Coronary artery (tissue), 2 donors: ENCODE data around the gene BSDC1.

ENCODE experiments used
- DNase-seq: peaks from one replicate; pipeline ENCODE4 v3.0.0-alpha.2; 2017; ENCODE audit warnings: low spot score
- H3K27ac ChIP-seq, 2 donors: fragments of 200-600 bp; sonication (generic); one replicate each; pipeline ENCODE4 v1.5.1; 2016 to 2019
- H3K4me3 ChIP-seq: fragments of 200-600 bp; sonication (generic); 2 replicates; pipeline ENCODE4 v1.5.1; 2016; ENCODE audit warnings: mild to moderate bottlenecking, moderate library complexity
- CTCF ChIP-seq: fragments of 200-600 bp; sonication (generic); IDR thresholded peaks from one replicate; pipeline ENCODE4 v1.5.1; 2019; ENCODE audit warnings: antibody characterized with exemption

BSDC1 gene

GRCh38 chr1:32393136-32393535, 1.1 kb downstream of the BSDC1 start:
- Histone ChIP-seq H3K27ac (peak overlapping the region in 1 of 2 donors; percentile 98), H3K4me3 (peak overlapping the region; percentile 95)
- no peak for DNase-seq
- TF ChIP-seq CTCF, result no peak

GRCh38 chr1:32392325-32392724, 1.9 kb downstream of the BSDC1 start:
- H3K4me3 ChIP-seq, result peak overlapping the region; percentile 95
- no peak overlapping the region for H3K27ac ChIP-seq
- TF ChIP-seq CTCF, result no peak
- DNase-seq, result no peak

GRCh38 chr1:32390904-32391870, 3.1 kb downstream of the BSDC1 start:
- Histone ChIP-seq H3K27ac (no peak overlapping the region), H3K4me3 (no peak overlapping the region)
- TF ChIP-seq CTCF, result no peak
- no peak for DNase-seq

GRCh38 chr1:32388641-32389040, 5.6 kb downstream of the BSDC1 start:
- Histone ChIP-seq H3K27ac (no peak overlapping the region), H3K4me3 (no peak overlapping the region)
- DNase-seq, result no peak
- no peak for TF ChIP-seq CTCF

GRCh38 chr1:32386676-32387392, 7.4 kb downstream of the BSDC1 start:
- no peak overlapping the region for H3K4me3 ChIP-seq
- no peak for TF ChIP-seq CTCF
- DNase-seq, result no peak
- H3K27ac ChIP-seq, result no peak overlapping the region

- Histone ChIP-seq H3K27ac (no peak overlapping the region), H3K4me3 (no peak overlapping the region)
- no peak for TF ChIP-seq CTCF
- no peak for DNase-seq
Observed at GRCh38 chr1:32380057-32380456, 14.2 kb downstream of the BSDC1 start.
